Measurements from ENCODE around the gene CSPG4.
"Not testable (repeated sequence)": the region's sequence is repeated elsewhere in the genome, so short reads cannot be mapped to it uniquely, and the experiment has no call there.

CSPG4 gene

GRCh38 chr15:75730376-75731247, 18.0 kb upstream of the CSPG4 start:
- not testable (repeated sequence) for H3K4me1 ChIP-seq (ENCODE audit: control insufficient read depth in 2 of 2, insufficient read depth in 1 of 2, low read depth in 1 of 2, low read length in 2 of 2); H3K23ac ChIP-seq (ENCODE audit: low read depth, low read length, poor library complexity); H2BK120ac ChIP-seq (ENCODE audit: low read depth, low read length); H3K27me3 ChIP-seq (ENCODE audit: control insufficient read depth in 3 of 3, insufficient read depth in 3 of 3, low read depth in 1 of 3, low read length in 3 of 3); H3K36me3 ChIP-seq (replicated peaks in 1 of 2; ENCODE audit: control insufficient read depth in 2 of 2, insufficient read depth in 2 of 2, low read length in 2 of 2); H3K9me3 ChIP-seq (replicated peaks in 1 of 2; ENCODE audit: control insufficient read depth in 2 of 2, insufficient read depth in 1 of 2, low read depth in 1 of 2, low read length in 2 of 2); H2AK5ac ChIP-seq (ENCODE audit: low read depth, low read length); H3K4me3 ChIP-seq (ENCODE audit: low read length in 2 of 2); H2BK12ac ChIP-seq (ENCODE audit: low read length); H2BK15ac ChIP-seq (ENCODE audit: low read length); H3K79me1 ChIP-seq (ENCODE audit: low read depth, low read length); H4K8ac ChIP-seq (ENCODE audit: low read depth, low read length); H3K4ac ChIP-seq (ENCODE audit: low read length); DNase-seq (ENCODE audit: low spot score); H3K4me2 ChIP-seq (ENCODE audit: insufficient read depth, low read length, poor library complexity, severe bottlenecking); H3K9ac ChIP-seq (ENCODE audit: low read depth, low read length, poor library complexity); H2BK5ac ChIP-seq (ENCODE audit: low read length); H4K91ac ChIP-seq (ENCODE audit: low read depth, low read length, poor library complexity); H3K27ac ChIP-seq (replicated peaks; ENCODE audit: low read length); H2AFZ ChIP-seq (ENCODE audit: low read length); H3K18ac ChIP-seq (ENCODE audit: low read length)
- no CpG with 5 or more reads among the region's 17 CpGs for WGBS, 2 donors (ENCODE audit: extremely low coverage in 2 of 2, insufficient read length in 2 of 2, insufficient replicate concordance in 1 of 2)
- peak overlapping the region; percentile 56 for H3K14ac ChIP-seq (ENCODE audit: low read length)

GRCh38 chr15:75729326-75730069, 16.9 kb upstream of the CSPG4 start:
- H3K9me3 ChIP-seq (replicated peaks in 1 of 2; ENCODE audit: control insufficient read depth in 2 of 2, insufficient read depth in 1 of 2, low read depth in 1 of 2, low read length in 2 of 2) = no peaks in the 10 kb centered on the region
- H3K4ac ChIP-seq (ENCODE audit: low read length) = no peak overlapping the region
- no CpG with 5 or more reads among the region's 10 CpGs for WGBS, 2 donors (ENCODE audit: extremely low coverage in 2 of 2, insufficient read length in 2 of 2, insufficient replicate concordance in 1 of 2)

GRCh38 chr15:75727851-75728715, 15.4 kb upstream of the CSPG4 start:
- H2AK5ac ChIP-seq (ENCODE audit: low read depth, low read length) = peak overlapping the region; percentile 53
- no peak overlapping the region for H2AFZ ChIP-seq (ENCODE audit: low read length)
- no peaks in the 10 kb centered on the region for H3K36me3 ChIP-seq (replicated peaks in 1 of 2; ENCODE audit: control insufficient read depth in 2 of 2, insufficient read depth in 2 of 2, low read length in 2 of 2)
- H3K4me2 ChIP-seq (ENCODE audit: insufficient read depth, low read length, poor library complexity, severe bottlenecking) = no peak overlapping the region
- no peak overlapping the region for H3K23ac ChIP-seq (ENCODE audit: low read depth, low read length, poor library complexity)
- H3K9me3 ChIP-seq (replicated peaks in 1 of 2; ENCODE audit: control insufficient read depth in 2 of 2, insufficient read depth in 1 of 2, low read depth in 1 of 2, low read length in 2 of 2) = no peaks in the 10 kb centered on the region
- peak overlapping the region; percentile 79 for H3K18ac ChIP-seq (ENCODE audit: low read length)
- H3K14ac ChIP-seq (ENCODE audit: low read length) = peak overlapping the region; percentile 87
- peaks cover 6 to 14% of the 10 kb centered on the region in 2 donors for H3K4me1 ChIP-seq (ENCODE audit: control insufficient read depth in 2 of 2, insufficient read depth in 1 of 2, low read depth in 1 of 2, low read length in 2 of 2)
- H3K27ac ChIP-seq (replicated peaks; ENCODE audit: low read length) = no peak overlapping the region
- no peak overlapping the region for H4K8ac ChIP-seq (ENCODE audit: low read depth, low read length)
- H3K4ac ChIP-seq (ENCODE audit: low read length) = no peak overlapping the region
- WGBS, 2 donors (ENCODE audit: extremely low coverage in 2 of 2, insufficient read length in 2 of 2, insufficient replicate concordance in 1 of 2) = no CpG with 5 or more reads among the region's 17 CpGs
- H3K27me3 ChIP-seq (ENCODE audit: control insufficient read depth in 3 of 3, insufficient read depth in 3 of 3, low read depth in 1 of 3, low read length in 3 of 3) = peaks cover 0 to 2% (median 0%) of the 10 kb centered on the region in 3 experiments
- peak overlapping the region; percentile 44 for H3K9ac ChIP-seq (ENCODE audit: low read depth, low read length, poor library complexity)
- H3K4me3 ChIP-seq (ENCODE audit: low read length in 2 of 2) = no peak overlapping the region
- peaks cover 4% of the 10 kb centered on the region for H3K79me1 ChIP-seq (ENCODE audit: low read depth, low read length)
- DNase-seq (ENCODE audit: low spot score) = no peak
- H2BK15ac ChIP-seq (ENCODE audit: low read length) = peak overlapping the region; percentile 67
- H2BK120ac ChIP-seq (ENCODE audit: low read depth, low read length) = no peak overlapping the region
- no peak overlapping the region for H2BK5ac ChIP-seq (ENCODE audit: low read length)
- no peak overlapping the region for H4K91ac ChIP-seq (ENCODE audit: low read depth, low read length, poor library complexity)
- H2BK12ac ChIP-seq (ENCODE audit: low read length) = peak overlapping the region; percentile 58

More at GRCh38 chr15:75729326-75730069, 16.9 kb upstream of the CSPG4 start:
- H2AK5ac ChIP-seq (ENCODE audit: low read depth, low read length) = no peak overlapping the region
- no peak overlapping the region for H3K9ac ChIP-seq (ENCODE audit: low read depth, low read length, poor library complexity)
- H4K8ac ChIP-seq (ENCODE audit: low read depth, low read length) = no peak overlapping the region
- peaks cover 3 to 6% of the 10 kb centered on the region in 2 donors for H3K4me1 ChIP-seq (ENCODE audit: control insufficient read depth in 2 of 2, insufficient read depth in 1 of 2, low read depth in 1 of 2, low read length in 2 of 2)
- no peak overlapping the region for H4K91ac ChIP-seq (ENCODE audit: low read depth, low read length, poor library complexity)
- DNase-seq (ENCODE audit: low spot score) = no peak
- peaks cover 3% of the 10 kb centered on the region for H3K79me1 ChIP-seq (ENCODE audit: low read depth, low read length)
- no peak overlapping the region for H2BK5ac ChIP-seq (ENCODE audit: low read length)
- H3K4me2 ChIP-seq (ENCODE audit: insufficient read depth, low read length, poor library complexity, severe bottlenecking) = no peak overlapping the region
- H3K36me3 ChIP-seq (replicated peaks in 1 of 2; ENCODE audit: control insufficient read depth in 2 of 2, insufficient read depth in 2 of 2, low read length in 2 of 2) = no peaks in the 10 kb centered on the region
- H3K14ac ChIP-seq (ENCODE audit: low read length) = no peak overlapping the region
- no peak overlapping the region for H3K27ac ChIP-seq (replicated peaks; ENCODE audit: low read length)
- H2AFZ ChIP-seq (ENCODE audit: low read length) = no peak overlapping the region
- no peak overlapping the region for H2BK15ac ChIP-seq (ENCODE audit: low read length)
- H3K27me3 ChIP-seq (ENCODE audit: control insufficient read depth in 3 of 3, insufficient read depth in 3 of 3, low read depth in 1 of 3, low read length in 3 of 3) = peaks cover 0 to 2% (median 0%) of the 10 kb centered on the region in 3 experiments
- no peak overlapping the region for H2BK120ac ChIP-seq (ENCODE audit: low read depth, low read length)
- no peak overlapping the region for H3K18ac ChIP-seq (ENCODE audit: low read length)
- no peak overlapping the region for H3K23ac ChIP-seq (ENCODE audit: low read depth, low read length, poor library complexity)
- no peak overlapping the region for H3K4me3 ChIP-seq (ENCODE audit: low read length in 2 of 2)
- H2BK12ac ChIP-seq (ENCODE audit: low read length) = no peak overlapping the region

Measured in neuronal stem cell (in vitro differentiated cells).